BE2C (cell line): ENCODE results near the gene ARFRP1.

Source experiments
- DNase-seq: peaks from one replicate; pipeline ENCODE4 v3.0.0-alpha.2; 2020
- H3K27me3 ChIP-seq: fragments of 250-450 bp; sonication (Bioruptor Pico); 2 replicates; pipeline ENCODE4 v1.5.1; 2020; ENCODE audit warnings: mild to moderate bottlenecking
- H3K36me3 ChIP-seq: fragments of 250-450 bp; sonication (Bioruptor Pico); 2 replicates; pipeline ENCODE4 v1.5.1; 2020; ENCODE audit warnings: mild to moderate bottlenecking
- H3K4me1 ChIP-seq: fragments of 250-450 bp; sonication (Bioruptor Pico); 2 replicates; pipeline ENCODE4 v1.5.1; 2020
- H3K4me3 ChIP-seq: 2 replicates; pipeline ENCODE4 v1.5.1; 2011; ENCODE audit warnings: low read depth, low read length
- H3K9me3 ChIP-seq: fragments of 250-450 bp; sonication (Bioruptor Pico); 2 replicates; pipeline ENCODE4 v1.5.1; 2020
- CTCF ChIP-seq: IDR thresholded peaks from 2 replicates; pipeline ENCODE4 v1.5.1; 2012; ENCODE audit warnings: mild to moderate bottlenecking, low read depth, low read length

Gene ARFRP1

GRCh38 chr20:63706852-63707557, 771 bp downstream of the ARFRP1 start:
- DNase-seq, result peak; percentile 51
- H3K36me3 ChIP-seq, result peaks cover 45% of the 10 kb centered on the region
- no peaks in the 10 kb centered on the region; the same call in 1 of the 2 replicates for H3K4me1 ChIP-seq
- peak; percentile 44 for TF ChIP-seq CTCF
- no peaks in the 10 kb centered on the region for H3K27me3 ChIP-seq
- H3K9me3 ChIP-seq, result no peaks in the 10 kb centered on the region
- peak overlapping the region; percentile 77 for H3K4me3 ChIP-seq

GRCh38 chr20:63706027-63706695, 1.6 kb downstream of the ARFRP1 start:
- Histone ChIP-seq H3K4me3 (peak overlapping the region; percentile 77), H3K36me3 (peaks cover 38% of the 10 kb centered on the region), H3K9me3 (no peaks in the 10 kb centered on the region), H3K27me3 (no peaks in the 10 kb centered on the region), H3K4me1 (no peaks in the 10 kb centered on the region; the same call in 1 of the 2 replicates)
- no peak for DNase-seq
- TF ChIP-seq CTCF, result no peak

GRCh38 chr20:63705232-63706026, 2.3 kb downstream of the ARFRP1 start:
- no peaks in the 10 kb centered on the region for H3K9me3 ChIP-seq
- peaks cover 5% of the 10 kb centered on the region for H3K4me1 ChIP-seq
- H3K4me3 ChIP-seq, result no peak overlapping the region
- H3K27me3 ChIP-seq, result no peaks in the 10 kb centered on the region
- peaks cover 34% of the 10 kb centered on the region for H3K36me3 ChIP-seq
- DNase-seq, result no peak
- no peak for TF ChIP-seq CTCF

GRCh38 chr20:63704749-63705117, 3.0 kb downstream of the ARFRP1 start:
- no peak for TF ChIP-seq CTCF
- no peaks in the 10 kb centered on the region for H3K27me3 ChIP-seq
- no peaks in the 10 kb centered on the region for H3K9me3 ChIP-seq
- peaks cover 12% of the 10 kb centered on the region for H3K4me1 ChIP-seq
- no peak overlapping the region for H3K4me3 ChIP-seq
- no peak for DNase-seq
- H3K36me3 ChIP-seq, result peaks cover 33% of the 10 kb centered on the region

GRCh38 chr20:63703976-63704748, 3.6 kb downstream of the ARFRP1 start:
- DNase-seq, result peak; percentile 10
- TF ChIP-seq CTCF, result no peak
- Histone ChIP-seq H3K4me1 (peaks cover 18% of the 10 kb centered on the region), H3K9me3 (no peaks in the 10 kb centered on the region), H3K36me3 (peaks cover 32% of the 10 kb centered on the region), H3K27me3 (no peaks in the 10 kb centered on the region), H3K4me3 (no peak overlapping the region)
